K562 (cell line): ENCODE measurements around the gene APOM. TPM values are rescaled to one million over a fixed set of nuclear protein-coding genes. Genes with fewer than 3 reads are reported as not detected.
A peak's percentile ranks its signal among the peaks of the same experiment; 100 is the strongest.

Experiments used
- ARID2 ChIP-seq: fragments of 450-650 bp; IDR thresholded peaks from 2 replicates; pipeline ENCODE4 v1.6.1; 2017; ENCODE audit warnings: antibody characterized with exemption, mild to moderate bottlenecking
- NR2F6 ChIP-seq: fragments of 450-650 bp; formaldehyde crosslinking; IDR thresholded peaks from 2 replicates; pipeline ENCODE4 v1.4.0; 2020; ENCODE audit warnings: mild to moderate bottlenecking
- polyA plus RNA-seq, 8 experiments: library from polyadenylated mRNA; depleted of rRNA in 4 of 8; stranded (reverse) in 5 of 8; unstranded in 3 of 8; fragments of >200 nt; fragmentation: Nextera tagmentation in 2 of 8; fragmentation: Illumina TruSeq in 1 of 8; extraction: Ambion mirVana in 2 of 8; extraction: Trizol in 1 of 8; gene quantifications; 2 replicates each; pipeline versions ENCODE4 v1.2.1 to v1.2.3, GENCODE V29; 2011 to 2014; ENCODE audit warnings: inconsistent platforms in 1 of 8, missing spikeins in 1 of 8
- total RNA-seq, 7 experiments: library from RNA; depleted of rRNA in 6 of 7; stranded (reverse); fragments of >200 nt in 6 of 7; fragmentation: Illumina TruSeq in 2 of 7; extraction: Trizol in 2 of 7; gene quantifications; 2 replicates each; pipeline versions ENCODE4 v1.2.1 to v1.2.3, GENCODE V29; 2011 to 2021; ENCODE audit warnings: low replicate concordance in 1 of 7
- TF ChIP-seq, protein P1 (sequence below): sonication (generic); formaldehyde crosslinking; IDR thresholded peaks from 2 replicates; pipeline ENCODE4 v1.8.0; 2022; ENCODE audit warnings: mild to moderate bottlenecking, missing genetic modification reagents
- TF ChIP-seq, protein P2 (sequence below), 2 experiments: fragments of 450-650 bp in 1 of 2; sonication (generic) in 1 of 2; formaldehyde crosslinking in 1 of 2; IDR thresholded peaks in 1 of 2; conservative IDR thresholded peaks in 1 of 2; 2 replicates each; pipeline versions ENCODE4 v1.6.1 to v1.8.1; 2016 to 2023; ENCODE audit warnings: mild to moderate bottlenecking in 2 of 2, moderate library complexity in 2 of 2, inconsistent platforms in 1 of 2, missing genetic modification reagents in 1 of 2

APOM gene
- total and polyA plus RNA-seq, 9 of the 15 experiments (the other 6 are each of a cell fraction or from before 2014, with no cell fraction given) = 5.7 to 24.3 (median 10.4) TPM

DNA sequence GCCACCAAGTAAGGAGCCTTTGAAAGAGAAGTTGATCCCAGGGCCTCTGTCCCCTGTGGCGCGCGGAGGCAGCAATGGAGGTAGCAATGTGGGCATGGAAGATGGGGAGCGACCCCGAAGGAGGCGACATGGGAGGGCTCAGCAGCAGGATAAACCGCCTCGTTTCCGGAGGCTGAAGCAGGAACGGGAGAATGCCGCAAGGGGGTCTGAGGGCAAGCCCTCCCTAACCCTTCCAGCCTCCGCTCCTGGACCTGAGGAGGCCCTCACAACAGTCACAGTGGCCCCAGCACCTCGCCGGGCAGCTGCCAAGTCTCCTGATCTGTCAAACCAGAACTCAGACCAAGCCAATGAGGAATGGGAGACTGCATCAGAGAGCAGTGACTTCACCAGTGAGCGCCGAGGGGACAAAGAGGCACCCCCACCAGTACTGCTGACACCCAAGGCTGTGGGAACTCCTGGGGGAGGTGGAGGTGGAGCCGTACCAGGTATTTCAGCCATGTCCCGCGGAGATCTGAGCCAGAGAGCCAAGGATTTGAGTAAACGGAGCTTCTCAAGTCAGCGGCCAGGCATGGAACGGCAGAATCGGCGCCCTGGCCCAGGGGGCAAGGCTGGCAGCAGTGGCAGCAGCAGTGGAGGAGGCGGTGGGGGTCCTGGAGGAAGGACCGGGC is 23.3 kb upstream of the APOM start (continued):
- TF ChIP-seq, protein P1, sequence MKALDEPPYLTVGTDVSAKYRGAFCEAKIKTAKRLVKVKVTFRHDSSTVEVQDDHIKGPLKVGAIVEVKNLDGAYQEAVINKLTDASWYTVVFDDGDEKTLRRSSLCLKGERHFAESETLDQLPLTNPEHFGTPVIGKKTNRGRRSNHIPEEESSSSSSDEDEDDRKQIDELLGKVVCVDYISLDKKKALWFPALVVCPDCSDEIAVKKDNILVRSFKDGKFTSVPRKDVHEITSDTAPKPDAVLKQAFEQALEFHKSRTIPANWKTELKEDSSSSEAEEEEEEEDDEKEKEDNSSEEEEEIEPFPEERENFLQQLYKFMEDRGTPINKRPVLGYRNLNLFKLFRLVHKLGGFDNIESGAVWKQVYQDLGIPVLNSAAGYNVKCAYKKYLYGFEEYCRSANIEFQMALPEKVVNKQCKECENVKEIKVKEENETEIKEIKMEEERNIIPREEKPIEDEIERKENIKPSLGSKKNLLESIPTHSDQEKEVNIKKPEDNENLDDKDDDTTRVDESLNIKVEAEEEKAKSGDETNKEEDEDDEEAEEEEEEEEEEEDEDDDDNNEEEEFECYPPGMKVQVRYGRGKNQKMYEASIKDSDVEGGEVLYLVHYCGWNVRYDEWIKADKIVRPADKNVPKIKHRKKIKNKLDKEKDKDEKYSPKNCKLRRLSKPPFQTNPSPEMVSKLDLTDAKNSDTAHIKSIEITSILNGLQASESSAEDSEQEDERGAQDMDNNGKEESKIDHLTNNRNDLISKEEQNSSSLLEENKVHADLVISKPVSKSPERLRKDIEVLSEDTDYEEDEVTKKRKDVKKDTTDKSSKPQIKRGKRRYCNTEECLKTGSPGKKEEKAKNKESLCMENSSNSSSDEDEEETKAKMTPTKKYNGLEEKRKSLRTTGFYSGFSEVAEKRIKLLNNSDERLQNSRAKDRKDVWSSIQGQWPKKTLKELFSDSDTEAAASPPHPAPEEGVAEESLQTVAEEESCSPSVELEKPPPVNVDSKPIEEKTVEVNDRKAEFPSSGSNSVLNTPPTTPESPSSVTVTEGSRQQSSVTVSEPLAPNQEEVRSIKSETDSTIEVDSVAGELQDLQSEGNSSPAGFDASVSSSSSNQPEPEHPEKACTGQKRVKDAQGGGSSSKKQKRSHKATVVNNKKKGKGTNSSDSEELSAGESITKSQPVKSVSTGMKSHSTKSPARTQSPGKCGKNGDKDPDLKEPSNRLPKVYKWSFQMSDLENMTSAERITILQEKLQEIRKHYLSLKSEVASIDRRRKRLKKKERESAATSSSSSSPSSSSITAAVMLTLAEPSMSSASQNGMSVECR (CRISPR knock-in tag) = 0 out of 2 replicates have a peak, but pooled peaks have one; percentile 32
- 0 out of 2 replicates have a peak, but pooled peaks have one; percentile 69 for TF ChIP-seq NR2F6 (CRISPR knock-in tag)
- no peak for TF ChIP-seq ARID2
- TF ChIP-seq, protein P2, sequence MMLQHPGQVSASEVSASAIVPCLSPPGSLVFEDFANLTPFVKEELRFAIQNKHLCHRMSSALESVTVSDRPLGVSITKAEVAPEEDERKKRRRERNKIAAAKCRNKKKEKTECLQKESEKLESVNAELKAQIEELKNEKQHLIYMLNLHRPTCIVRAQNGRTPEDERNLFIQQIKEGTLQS (IDR thresholded peaks at IDR 0.05) = no peak
- TF ChIP-seq, protein P2 (CRISPR knock-in tag; conservative IDR thresholded peaks at IDR 0.05) = no peak
